NCI-H748 treated with DMSO at 0.1 percent for 48 hours (cell line): Measurements from ENCODE around the gene KLF11.
A peak's percentile ranks its signal among the peaks of the same experiment; 100 is the strongest.

Experiments
- DNase-seq: peaks from one replicate; lab custom pipeline; 2025; lab: John Stamatoyannopoulos, UW

Gene KLF11

DNA sequence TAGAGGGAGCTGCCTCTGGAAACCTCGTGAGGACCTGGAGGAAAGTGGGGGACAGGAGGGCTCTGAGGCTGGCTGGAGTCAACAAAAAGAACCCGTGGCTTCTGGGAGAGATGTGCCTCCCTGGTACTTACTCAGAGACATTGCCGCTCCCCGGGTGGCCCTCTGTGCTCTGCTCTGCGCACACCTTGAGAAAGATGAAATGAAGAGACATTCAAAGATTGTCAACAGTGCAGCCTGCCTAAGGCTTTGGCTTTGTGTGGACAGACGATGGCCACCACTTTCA is 22.4 kb downstream of the KLF11 start:
- DNase-seq = no peak

DNA sequence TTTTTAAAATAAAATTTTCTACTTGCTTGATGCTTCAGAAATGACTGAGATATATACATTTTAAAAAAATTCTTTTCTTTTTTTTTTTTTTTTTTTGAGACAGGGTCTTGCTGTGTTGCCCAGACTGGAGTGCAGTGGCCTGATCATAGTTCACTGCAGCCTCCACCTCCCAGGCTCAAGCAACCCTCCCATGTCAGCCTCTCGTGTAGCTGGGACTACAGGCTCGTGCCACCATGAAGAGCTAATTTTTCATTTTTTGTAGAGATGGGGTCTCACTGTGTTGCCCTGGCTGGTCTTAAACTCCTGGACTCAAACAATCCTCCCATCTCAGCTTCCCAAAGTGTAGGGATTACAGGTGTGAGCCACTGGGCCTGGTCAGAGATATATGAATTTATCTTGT is 24.0 kb downstream of the KLF11 start:
- no peak for DNase-seq

DNA sequence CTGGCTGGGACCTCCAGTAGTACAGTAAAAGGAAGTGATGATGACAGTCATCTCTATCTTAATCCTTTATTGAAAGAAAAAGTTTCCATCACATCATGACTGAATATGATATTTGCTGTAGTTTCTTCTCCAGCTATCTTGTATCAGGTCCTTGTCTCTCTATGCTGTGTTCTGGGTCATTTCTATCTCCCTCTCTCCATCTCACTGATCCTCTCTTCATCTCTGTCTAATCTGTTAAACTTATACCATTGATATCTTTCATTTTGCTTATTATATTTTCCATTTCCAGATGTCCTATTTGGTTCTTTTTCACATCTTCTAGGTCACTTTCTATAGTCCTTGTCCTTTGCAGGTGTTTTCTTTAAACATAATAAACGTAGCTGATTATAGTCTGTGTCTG is 24.5 kb downstream of the KLF11 start:
- no peak for DNase-seq

- DNase-seq = no peak
Observed at GRCh38 chr2:10071176-10071575, 27.8 kb downstream of the KLF11 start.

DNA sequence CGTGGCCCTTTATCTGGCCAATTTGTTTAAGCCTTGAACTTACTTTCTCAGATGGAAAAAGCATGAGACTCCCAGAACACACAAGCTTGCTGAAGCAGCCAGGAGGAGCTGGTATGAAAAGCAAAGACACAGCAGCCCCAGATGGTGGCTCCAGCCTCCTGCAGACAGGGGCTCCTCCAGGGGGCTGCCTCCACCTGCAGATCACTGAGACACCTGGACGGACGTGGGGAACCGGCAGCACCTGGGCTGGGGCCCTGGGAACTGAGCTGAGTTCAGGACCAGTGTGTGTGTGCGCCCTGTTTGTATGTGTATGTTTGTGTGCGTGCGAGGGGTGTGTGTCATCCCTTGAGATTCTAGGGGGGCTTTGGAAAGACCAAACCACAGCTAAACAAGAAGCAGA is 28.2 kb downstream of the KLF11 start:
- DNase-seq = no peak

- DNase-seq = peak; percentile 77
Observed at GRCh38 chr2:10072656-10073480, 29.5 kb downstream of the KLF11 start.

DNA sequence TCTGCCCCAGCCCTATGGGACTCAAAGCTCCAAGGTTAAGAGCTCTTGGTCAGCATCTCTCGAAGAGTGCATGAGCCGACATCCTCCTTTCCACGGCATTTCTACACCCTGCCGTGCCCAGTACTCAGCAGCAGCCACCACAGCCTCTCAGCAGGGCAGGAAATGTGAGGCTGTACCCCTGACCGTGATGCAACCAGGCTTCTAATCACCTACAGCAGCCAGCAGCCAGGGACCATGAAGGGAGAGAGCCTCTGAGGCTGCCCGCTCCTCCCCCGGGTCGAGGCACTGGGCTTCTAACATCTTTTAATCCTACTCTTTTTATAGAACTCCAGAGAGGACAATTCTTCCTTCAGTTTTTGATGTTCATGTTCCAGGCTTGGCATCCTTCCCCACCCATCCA is 30.4 kb downstream of the KLF11 start:
- no peak for DNase-seq

DNA sequence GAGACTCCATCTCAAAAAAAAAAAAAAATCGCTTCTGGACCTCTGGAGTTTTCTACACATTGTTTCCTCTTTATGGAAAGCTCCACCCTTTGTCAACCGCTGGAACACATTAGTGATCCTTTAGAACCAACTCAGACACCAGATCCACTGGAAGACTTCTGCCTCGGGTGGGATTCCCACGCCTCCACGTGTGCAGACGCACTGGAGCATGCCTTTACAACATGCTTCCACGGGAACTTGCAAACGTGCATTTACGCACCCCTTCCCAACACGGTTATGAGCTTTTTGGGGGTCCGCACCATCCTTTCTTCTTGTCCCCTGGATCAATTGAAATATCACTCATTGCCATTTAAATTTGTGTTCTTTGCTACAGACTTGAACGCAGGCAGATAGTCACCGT is 31.8 kb downstream of the KLF11 start:
- no peak for DNase-seq

GRCh38 chr2:10075571-10076209 is 32.3 kb downstream of the KLF11 start:
- no peak for DNase-seq

- DNase-seq = no peak
Observed at GRCh38 chr2:10076511-10076910, 33.2 kb downstream of the KLF11 start.

DNA sequence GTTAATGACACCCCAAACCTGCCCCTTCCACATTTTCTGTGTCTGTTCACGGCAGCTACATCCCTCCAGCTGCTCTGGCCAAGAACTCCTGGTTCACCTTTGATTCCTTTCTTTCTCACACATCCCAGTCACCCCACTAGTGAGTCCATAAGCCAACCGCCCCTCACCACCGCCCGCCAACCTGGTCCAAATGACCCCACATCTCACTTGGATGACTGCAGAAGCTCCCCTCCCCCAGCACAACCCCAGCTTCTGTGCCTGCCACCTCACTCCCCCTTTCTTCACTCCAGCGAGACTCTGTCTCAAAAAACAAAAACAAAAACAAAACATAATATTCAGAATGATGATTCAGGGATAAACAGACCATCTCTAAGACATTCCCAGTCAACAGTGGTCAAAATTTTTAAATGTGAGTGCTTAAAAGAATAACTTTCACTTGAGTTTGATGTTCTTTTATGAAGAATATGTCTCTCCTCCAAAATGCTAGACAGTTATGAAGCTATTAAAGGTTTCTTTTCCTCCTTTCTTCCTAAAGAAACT is 33.7 kb downstream of the KLF11 start:
- DNase-seq = no peak

DNA sequence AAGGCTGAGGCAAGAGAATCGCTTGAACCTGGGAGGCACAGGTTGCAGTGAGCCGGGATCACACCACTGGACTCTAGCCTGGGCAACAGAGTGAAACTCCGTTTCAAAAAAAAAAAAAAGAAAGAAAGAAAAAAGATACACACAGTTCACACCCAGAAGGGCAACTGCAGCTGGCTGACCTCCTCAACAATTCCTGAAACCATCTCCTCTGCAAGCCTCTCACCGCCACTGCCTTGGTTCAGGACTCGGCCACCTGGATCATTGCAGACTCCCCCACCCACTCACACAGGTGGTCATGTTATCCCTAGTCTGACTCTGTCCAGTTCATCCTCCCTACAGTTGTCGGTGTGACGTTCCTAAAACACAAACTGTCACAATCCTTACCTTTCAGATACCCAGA is 34.7 kb downstream of the KLF11 start:
- no peak for DNase-seq

- no peak for DNase-seq
Observed at GRCh38 chr2:10078704-10079265, 35.4 kb downstream of the KLF11 start.

DNA sequence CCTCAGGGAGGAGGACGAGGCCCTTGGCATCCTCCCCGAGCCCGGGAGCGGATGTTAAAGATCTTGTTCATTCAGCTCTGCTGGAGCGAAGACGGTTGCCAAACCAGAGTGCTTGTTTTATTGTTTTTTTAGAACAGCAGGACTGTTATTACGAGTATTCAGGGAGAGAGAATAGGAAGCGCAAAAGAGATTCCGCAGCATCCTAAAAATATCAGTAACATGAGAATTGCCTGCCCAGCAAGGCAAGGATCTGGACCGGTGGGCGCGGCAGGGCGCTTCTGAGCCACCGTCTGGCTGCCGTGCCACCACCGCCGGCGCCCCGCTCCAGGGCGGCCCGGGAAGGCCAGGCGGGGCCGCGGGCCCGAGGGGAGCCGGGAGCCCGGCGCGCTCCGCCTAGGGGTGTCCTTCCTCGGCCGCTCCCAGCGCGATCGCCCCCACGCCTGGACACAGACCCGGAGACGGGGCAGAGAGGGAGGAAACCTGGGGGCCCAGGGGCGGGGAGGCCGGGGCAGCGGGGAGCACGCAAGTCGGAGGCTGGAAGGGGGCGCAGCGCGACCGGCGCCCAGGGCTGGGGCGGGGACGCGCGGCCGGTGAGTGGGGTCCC is 36.0 kb downstream of the KLF11 start:
- peak; percentile 56 for DNase-seq

DNA sequence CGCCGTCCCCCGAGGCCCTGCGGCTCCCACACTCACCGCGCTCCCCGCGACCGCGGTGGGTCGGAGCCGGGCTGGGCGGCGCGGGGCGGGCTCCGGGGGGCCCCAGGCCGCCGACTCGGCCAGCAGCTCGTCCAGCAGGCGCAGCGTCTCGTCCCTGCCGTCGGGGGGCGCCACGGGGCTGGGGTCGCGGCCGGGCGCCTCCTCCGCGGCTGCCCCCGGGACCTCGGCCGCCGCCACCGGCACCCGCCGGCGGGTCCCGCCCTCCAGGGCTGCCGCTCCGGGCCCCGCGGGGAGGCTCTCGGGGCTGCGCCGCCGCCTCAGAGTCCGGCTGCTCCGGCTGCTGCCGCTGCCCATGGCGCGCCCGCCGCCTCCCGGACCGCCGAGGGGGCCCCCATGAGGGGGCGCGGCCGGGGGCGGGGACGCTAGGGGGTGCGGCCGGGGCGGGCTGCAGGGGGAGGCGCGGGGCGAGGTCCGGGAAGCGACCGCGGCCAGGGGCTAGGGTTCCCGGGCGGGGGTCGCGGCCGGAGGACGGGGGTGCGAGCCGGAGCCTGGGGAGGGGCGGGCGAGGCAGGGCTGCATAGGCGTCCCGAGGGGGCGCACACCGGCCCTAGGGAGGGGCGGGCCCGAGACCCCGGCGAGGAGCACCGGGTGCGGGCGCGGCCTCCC is 36.7 kb downstream of the KLF11 start, which contains the start of gene CYS1:
Gene CYS1 (minus strand): TSS at position 542 of the 666 bp plus-strand sequence. CDS start 188 bp downstream, at position 354.
- no peak for DNase-seq

GRCh38 chr2:10080536-10081304 is 37.4 kb downstream of the KLF11 start:
- DNase-seq = no peak

DNA sequence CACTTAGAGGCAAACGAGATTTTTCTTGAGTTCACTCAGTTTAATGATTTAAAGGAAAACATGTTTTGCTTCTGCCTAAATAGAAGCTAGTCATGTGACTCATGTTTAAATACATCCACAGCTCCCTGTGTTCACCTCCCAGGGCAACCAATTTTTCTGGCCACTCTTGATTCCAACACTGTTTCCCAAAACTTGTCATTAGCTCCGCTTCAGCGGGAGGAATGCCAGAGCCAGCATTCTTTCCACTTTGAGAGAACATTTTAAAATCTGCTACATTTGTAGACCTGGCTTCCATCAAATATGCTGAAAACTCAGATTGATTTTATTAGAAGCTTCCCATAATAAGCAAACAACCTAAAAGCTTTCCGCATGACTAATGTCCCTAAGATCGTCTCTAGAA is 39.7 kb downstream of the KLF11 start:
- no peak for DNase-seq

DNA sequence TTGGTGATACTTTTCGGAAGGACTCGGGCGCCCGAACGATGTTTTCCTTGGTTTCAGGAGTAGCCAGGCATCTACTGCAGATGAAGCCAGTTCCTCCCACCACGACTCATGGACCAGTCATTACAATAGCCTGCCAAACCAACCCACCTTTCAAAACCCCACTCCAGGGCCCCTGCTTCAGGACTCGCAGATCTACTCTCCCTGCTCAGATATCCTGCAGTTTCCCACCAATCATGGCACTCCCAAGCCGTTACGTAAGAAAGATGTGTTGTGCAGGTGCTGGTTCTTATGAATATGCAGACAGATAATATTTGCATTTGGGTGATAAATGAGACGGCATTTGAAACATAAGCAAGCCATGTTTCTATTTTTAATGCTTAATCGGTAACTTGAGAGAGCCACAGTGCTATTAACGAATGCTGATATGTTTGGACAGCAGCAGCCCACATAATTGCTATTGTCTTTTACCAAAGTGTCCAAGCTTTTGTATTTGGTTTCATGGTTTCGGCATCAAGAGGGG is 40.4 kb downstream of the KLF11 start:
- peak; percentile 38 for DNase-seq

GRCh38 chr2:10084223-10084865 is 41.0 kb downstream of the KLF11 start:
- no peak for DNase-seq

- DNase-seq = no peak
Observed at GRCh38 chr2:10085043-10085667, 41.8 kb downstream of the KLF11 start.
